GM18499 (cell line): ENCODE measurements around the gene DDIT4.

Experiments
- ATAC-seq: cut with Tn5 transposase; IDR thresholded peaks from one replicate; pipeline ENCODE4 v1.9.1; 2021; ENCODE audit warnings: moderate number of reproducible peaks; ENCODE audit not compliant: insufficient read depth, unreplicated experiment

Gene DDIT4

GRCh38 chr10:72314263-72314662, 40.5 kb downstream of the DDIT4 start:
- ATAC-seq = no peak

- no peak for ATAC-seq
Measured at GRCh38 chr10:72315054-72315453, 41.3 kb downstream of the DDIT4 start.

GRCh38 chr10:72315611-72316385, 42.1 kb downstream of the DDIT4 start:
- ATAC-seq = no peak

- no peak for ATAC-seq
Measured at GRCh38 chr10:72316386-72316700, 42.6 kb downstream of the DDIT4 start.

- no peak for ATAC-seq
Measured at GRCh38 chr10:72316748-72317435, 43.2 kb downstream of the DDIT4 start.

GRCh38 chr10:72318418-72319262, 44.9 kb downstream of the DDIT4 start:
- no peak for ATAC-seq

- no peak for ATAC-seq
Measured at GRCh38 chr10:72319416-72320254, 45.9 kb downstream of the DDIT4 start.

GRCh38 chr10:72320676-72321247, 47.0 kb downstream of the DDIT4 start:
- peak; percentile 59 for ATAC-seq

GRCh38 chr10:72321248-72322029, 47.7 kb downstream of the DDIT4 start:
- no peak for ATAC-seq

- ATAC-seq = no peak
Measured at GRCh38 chr10:72322030-72322279, 48.2 kb downstream of the DDIT4 start.

GRCh38 chr10:72322280-72323058, 48.7 kb downstream of the DDIT4 start:
- ATAC-seq = no peak

GRCh38 chr10:72323108-72323749, 49.5 kb downstream of the DDIT4 start:
- ATAC-seq = no peak

GRCh38 chr10:72323771-72324191, 50.1 kb downstream of the DDIT4 start:
- ATAC-seq = no peak
